OCI-LY7 (cell line): ENCODE data around the gene UQCRQ.

Experiments
- CTCF ChIP-seq: fragments of 200-600 bp; sonication (generic); conservative IDR thresholded peaks from 2 replicates; pipeline ENCODE4 v1.5.1; 2014; ENCODE audit warnings: mild to moderate bottlenecking, antibody characterized with exemption, low read length, moderate library complexity, mixed read lengths
- EZH2phosphoT487 ChIP-seq: fragments of 200-600 bp; sonication (generic); IDR thresholded peaks from 2 replicates; pipeline ENCODE4 v1.6.1; 2018; ENCODE audit warnings: low read depth, borderline replicate concordance, mild to moderate bottlenecking, mixed run types, antibody characterized with exemption, low read length, moderate library complexity, mixed read lengths

- no peak for TF ChIP-seq CTCF
- no peak for TF ChIP-seq EZH2phosphoT487
Observed at GRCh38 chr5:132817011-132817410, 49.4 kb upstream of the UQCRQ start.
